ENCODE results near the gene MOB3B. TPM values are rescaled to one million over a fixed set of nuclear protein-coding genes. Genes with fewer than 3 reads are reported as not detected.

MOB3B gene
- total and polyA plus RNA-seq, 10 of the 15 experiments (the other 5 are each of a cell fraction or from before 2014, with no cell fraction given): 0.44 to 2.7 (median 0.91) TPM

DNA sequence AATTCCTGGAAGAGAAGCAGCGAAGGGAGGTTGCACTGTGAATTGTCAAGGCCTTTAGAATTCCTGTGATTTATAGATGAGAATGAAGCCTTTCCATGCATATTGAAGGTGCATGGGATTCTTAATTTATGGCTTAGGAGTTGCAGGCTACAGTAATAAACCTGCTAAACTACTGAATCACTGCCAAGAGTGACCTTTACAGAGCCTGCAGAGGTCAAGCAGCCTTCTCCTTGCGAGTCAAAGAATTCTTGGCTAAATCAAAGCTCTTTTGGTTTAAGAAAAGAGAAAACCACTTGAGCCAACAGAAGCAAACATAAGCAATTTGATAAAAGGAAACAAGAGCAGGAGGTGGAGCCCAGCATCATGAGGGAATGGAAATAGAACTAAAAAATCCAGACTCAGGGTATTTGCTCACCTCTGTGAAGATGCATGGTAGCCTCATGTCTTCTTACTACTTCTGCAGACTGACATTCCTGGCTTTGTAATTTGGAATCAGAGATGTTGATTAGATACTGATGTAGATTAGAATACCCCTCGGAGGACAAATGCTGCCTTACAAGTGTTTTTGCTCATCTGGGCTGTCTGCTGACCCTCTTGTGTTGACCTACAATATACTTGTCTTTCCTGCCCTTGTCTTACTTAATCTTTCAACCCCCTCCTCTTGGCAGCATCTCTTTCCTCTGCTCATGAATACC, 95.8 kb downstream of the MOB3B start:
- in situ Hi-C loops (cut with MboI): no loop called here
- TF ChIP-seq KLF5 (IDR thresholded peaks at IDR 0.05; ENCODE audit: partially characterized antibody) (no peak), RFX5 (IDR thresholded peaks at IDR 0.05; ENCODE audit: low read depth, low read length) (no peak), NR2C2 (IDR thresholded peaks at IDR 0.05; ENCODE audit: borderline replicate concordance, control insufficient read depth, insufficient read length, low read depth) (no peak), TCF12 (IDR thresholded peaks at IDR 0.05; ENCODE audit: low read depth, low read length) (no peak), RAD51 (IDR thresholded peaks at IDR 0.05) (no peak), ZBED1 (IDR thresholded peaks at IDR 0.05; ENCODE audit: borderline replicate concordance) (no peak), SPI1 (IDR thresholded peaks at IDR 0.05; ENCODE audit: borderline replicate concordance, insufficient read depth, low read depth, low read length) (no peak)
- TF ChIP-seq, protein P1, sequence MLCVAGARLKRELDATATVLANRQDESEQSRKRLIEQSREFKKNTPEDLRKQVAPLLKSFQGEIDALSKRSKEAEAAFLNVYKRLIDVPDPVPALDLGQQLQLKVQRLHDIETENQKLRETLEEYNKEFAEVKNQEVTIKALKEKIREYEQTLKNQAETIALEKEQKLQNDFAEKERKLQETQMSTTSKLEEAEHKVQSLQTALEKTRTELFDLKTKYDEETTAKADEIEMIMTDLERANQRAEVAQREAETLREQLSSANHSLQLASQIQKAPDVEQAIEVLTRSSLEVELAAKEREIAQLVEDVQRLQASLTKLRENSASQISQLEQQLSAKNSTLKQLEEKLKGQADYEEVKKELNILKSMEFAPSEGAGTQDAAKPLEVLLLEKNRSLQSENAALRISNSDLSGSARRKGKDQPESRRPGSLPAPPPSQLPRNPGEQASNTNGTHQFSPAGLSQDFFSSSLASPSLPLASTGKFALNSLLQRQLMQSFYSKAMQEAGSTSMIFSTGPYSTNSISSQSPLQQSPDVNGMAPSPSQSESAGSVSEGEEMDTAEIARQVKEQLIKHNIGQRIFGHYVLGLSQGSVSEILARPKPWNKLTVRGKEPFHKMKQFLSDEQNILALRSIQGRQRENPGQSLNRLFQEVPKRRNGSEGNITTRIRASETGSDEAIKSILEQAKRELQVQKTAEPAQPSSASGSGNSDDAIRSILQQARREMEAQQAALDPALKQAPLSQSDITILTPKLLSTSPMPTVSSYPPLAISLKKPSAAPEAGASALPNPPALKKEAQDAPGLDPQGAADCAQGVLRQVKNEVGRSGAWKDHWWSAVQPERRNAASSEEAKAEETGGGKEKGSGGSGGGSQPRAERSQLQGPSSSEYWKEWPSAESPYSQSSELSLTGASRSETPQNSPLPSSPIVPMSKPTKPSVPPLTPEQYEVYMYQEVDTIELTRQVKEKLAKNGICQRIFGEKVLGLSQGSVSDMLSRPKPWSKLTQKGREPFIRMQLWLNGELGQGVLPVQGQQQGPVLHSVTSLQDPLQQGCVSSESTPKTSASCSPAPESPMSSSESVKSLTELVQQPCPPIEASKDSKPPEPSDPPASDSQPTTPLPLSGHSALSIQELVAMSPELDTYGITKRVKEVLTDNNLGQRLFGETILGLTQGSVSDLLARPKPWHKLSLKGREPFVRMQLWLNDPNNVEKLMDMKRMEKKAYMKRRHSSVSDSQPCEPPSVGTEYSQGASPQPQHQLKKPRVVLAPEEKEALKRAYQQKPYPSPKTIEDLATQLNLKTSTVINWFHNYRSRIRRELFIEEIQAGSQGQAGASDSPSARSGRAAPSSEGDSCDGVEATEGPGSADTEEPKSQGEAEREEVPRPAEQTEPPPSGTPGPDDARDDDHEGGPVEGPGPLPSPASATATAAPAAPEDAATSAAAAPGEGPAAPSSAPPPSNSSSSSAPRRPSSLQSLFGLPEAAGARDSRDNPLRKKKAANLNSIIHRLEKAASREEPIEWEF (IDR thresholded peaks at IDR 0.05; ENCODE audit: insufficient replicate concordance, low read depth, low read length): no peak
- TF ChIP-seq, protein P2, sequence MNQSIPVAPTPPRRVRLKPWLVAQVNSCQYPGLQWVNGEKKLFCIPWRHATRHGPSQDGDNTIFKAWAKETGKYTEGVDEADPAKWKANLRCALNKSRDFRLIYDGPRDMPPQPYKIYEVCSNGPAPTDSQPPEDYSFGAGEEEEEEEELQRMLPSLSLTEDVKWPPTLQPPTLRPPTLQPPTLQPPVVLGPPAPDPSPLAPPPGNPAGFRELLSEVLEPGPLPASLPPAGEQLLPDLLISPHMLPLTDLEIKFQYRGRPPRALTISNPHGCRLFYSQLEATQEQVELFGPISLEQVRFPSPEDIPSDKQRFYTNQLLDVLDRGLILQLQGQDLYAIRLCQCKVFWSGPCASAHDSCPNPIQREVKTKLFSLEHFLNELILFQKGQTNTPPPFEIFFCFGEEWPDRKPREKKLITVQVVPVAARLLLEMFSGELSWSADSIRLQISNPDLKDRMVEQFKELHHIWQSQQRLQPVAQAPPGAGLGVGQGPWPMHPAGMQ (IDR thresholded peaks at IDR 0.05; ENCODE audit: borderline replicate concordance): no peak
- TF ChIP-seq, protein P3, sequence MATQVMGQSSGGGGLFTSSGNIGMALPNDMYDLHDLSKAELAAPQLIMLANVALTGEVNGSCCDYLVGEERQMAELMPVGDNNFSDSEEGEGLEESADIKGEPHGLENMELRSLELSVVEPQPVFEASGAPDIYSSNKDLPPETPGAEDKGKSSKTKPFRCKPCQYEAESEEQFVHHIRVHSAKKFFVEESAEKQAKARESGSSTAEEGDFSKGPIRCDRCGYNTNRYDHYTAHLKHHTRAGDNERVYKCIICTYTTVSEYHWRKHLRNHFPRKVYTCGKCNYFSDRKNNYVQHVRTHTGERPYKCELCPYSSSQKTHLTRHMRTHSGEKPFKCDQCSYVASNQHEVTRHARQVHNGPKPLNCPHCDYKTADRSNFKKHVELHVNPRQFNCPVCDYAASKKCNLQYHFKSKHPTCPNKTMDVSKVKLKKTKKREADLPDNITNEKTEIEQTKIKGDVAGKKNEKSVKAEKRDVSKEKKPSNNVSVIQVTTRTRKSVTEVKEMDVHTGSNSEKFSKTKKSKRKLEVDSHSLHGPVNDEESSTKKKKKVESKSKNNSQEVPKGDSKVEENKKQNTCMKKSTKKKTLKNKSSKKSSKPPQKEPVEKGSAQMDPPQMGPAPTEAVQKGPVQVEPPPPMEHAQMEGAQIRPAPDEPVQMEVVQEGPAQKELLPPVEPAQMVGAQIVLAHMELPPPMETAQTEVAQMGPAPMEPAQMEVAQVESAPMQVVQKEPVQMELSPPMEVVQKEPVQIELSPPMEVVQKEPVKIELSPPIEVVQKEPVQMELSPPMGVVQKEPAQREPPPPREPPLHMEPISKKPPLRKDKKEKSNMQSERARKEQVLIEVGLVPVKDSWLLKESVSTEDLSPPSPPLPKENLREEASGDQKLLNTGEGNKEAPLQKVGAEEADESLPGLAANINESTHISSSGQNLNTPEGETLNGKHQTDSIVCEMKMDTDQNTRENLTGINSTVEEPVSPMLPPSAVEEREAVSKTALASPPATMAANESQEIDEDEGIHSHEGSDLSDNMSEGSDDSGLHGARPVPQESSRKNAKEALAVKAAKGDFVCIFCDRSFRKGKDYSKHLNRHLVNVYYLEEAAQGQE (IDR thresholded peaks at IDR 0.05; ENCODE audit: low read depth, low read length): no peak

More for the DNA sequence above, 95.8 kb downstream of the MOB3B start:
- H3K36me3 ChIP-seq (ENCODE audit: control insufficient read depth in 2 of 2, insufficient read depth in 2 of 2, low read length in 1 of 2): no peaks in the 10 kb centered on the region
- ATAC-seq: no peak
- no peak overlapping the region for H2AFZ ChIP-seq (ENCODE audit: control insufficient read depth, low read depth, low read length)
- H3K4me2 ChIP-seq (ENCODE audit: control insufficient read depth, insufficient read depth): no peak overlapping the region
- H3K27me3 ChIP-seq (replicated peaks in 1 of 2; ENCODE audit: control insufficient read depth in 2 of 2, insufficient read depth in 2 of 2, low read length in 1 of 2): no peaks in the 10 kb centered on the region
- no peaks in the 10 kb centered on the region for H4K20me1 ChIP-seq (ENCODE audit: control insufficient read depth, insufficient read depth)
- no peak overlapping the region for H3K9ac ChIP-seq (ENCODE audit: control insufficient read depth, insufficient read depth, low read length)
- WGBS (ENCODE audit: insufficient coverage, insufficient replicate concordance, low lambda C conversion rate, missing lambda C conversion rate): 69% methylated on average over 3 of the region's 3 CpGs
- no TSS peak for BruUV-seq (replicated peaks)
- RAD21 ChIA-PET (ENCODE audit: unreplicated experiment): no interaction called here
- no peak overlapping the region for H3K4me3 ChIP-seq
- H3K9me3 ChIP-seq (replicated peaks; ENCODE audit: control insufficient read depth, insufficient read depth, low read length): no peaks in the 10 kb centered on the region
- POLR2A ChIA-PET: no interaction called here
- FAIRE-seq: no peak
- CTCF ChIA-PET: interaction anchor here (1.0 to 1.1 kb wide), 2 partner anchors 10 to 100 kb away, joined by 3 to 5 read pairs; no protein-coding TSS in a partner anchor
- H3K4me1 ChIP-seq (ENCODE audit: control insufficient read depth, insufficient read depth, low read length): no peaks in the 10 kb centered on the region
- no peak for DNase-seq (ENCODE audit: low read depth, low spot score)
- H3K27ac ChIP-seq (ENCODE audit: control insufficient read depth, insufficient read depth): no peak overlapping the region
- intact Hi-C loops (cut with micrococcal nuclease; ENCODE audit: unreplicated experiment): no loop called here
- no peaks in the 10 kb centered on the region for H3K79me2 ChIP-seq (ENCODE audit: control insufficient read depth, insufficient read depth, low read length)
- SMC1A ChIA-PET (ENCODE audit: uncharacterized antibody, unreplicated experiment): no interaction called here

Data from GM12878 (cell line).